Activated CD4-positive, alpha-beta T cell treated with anti-CD3 and anti-CD28 coated beads, Interleukin-2, amount 50 U/mL, for 1 hour (primary cell): ENCODE results near the gene SPOCK1.

Source experiments
- DNase-seq: peaks from one replicate; pipeline ENCODE4 v3.0.0-alpha.2; 2020

SPOCK1 gene

GRCh38 chr5:137290373-137290772, 208.8 kb downstream of the SPOCK1 start:
- DNase-seq = no peak

GRCh38 chr5:137289856-137290255, 209.3 kb downstream of the SPOCK1 start:
- no peak for DNase-seq

GRCh38 chr5:137287569-137287968, 211.6 kb downstream of the SPOCK1 start:
- no peak for DNase-seq

- DNase-seq = no peak
Measured at GRCh38 chr5:137286025-137286610, 213.0 kb downstream of the SPOCK1 start.

GRCh38 chr5:137283801-137284200, 215.3 kb downstream of the SPOCK1 start:
- no peak for DNase-seq

- no peak for DNase-seq
Measured at GRCh38 chr5:137282216-137282615, 216.9 kb downstream of the SPOCK1 start.

GRCh38 chr5:137281201-137281600, 217.9 kb downstream of the SPOCK1 start:
- DNase-seq = no peak

- DNase-seq = no peak
Measured at GRCh38 chr5:137280656-137281055, 218.5 kb downstream of the SPOCK1 start.

GRCh38 chr5:137279521-137280231, 219.4 kb downstream of the SPOCK1 start:
- no peak for DNase-seq

GRCh38 chr5:137278476-137278875, 220.7 kb downstream of the SPOCK1 start:
- DNase-seq = no peak

- no peak for DNase-seq
Measured at GRCh38 chr5:137275083-137275482, 224.0 kb downstream of the SPOCK1 start.

GRCh38 chr5:137273511-137273910, 225.6 kb downstream of the SPOCK1 start:
- no peak for DNase-seq

- no peak for DNase-seq
Measured at GRCh38 chr5:137272831-137273230, 226.3 kb downstream of the SPOCK1 start.

- DNase-seq = no peak
Measured at GRCh38 chr5:137269946-137270345, 229.2 kb downstream of the SPOCK1 start.

GRCh38 chr5:137269274-137269673, 229.9 kb downstream of the SPOCK1 start:
- no peak for DNase-seq

GRCh38 chr5:137268646-137269045, 230.5 kb downstream of the SPOCK1 start:
- DNase-seq = no peak

GRCh38 chr5:137266186-137266585, 232.9 kb downstream of the SPOCK1 start:
- no peak for DNase-seq

GRCh38 chr5:137265457-137265856, 233.7 kb downstream of the SPOCK1 start:
- DNase-seq = no peak

GRCh38 chr5:137264573-137264972, 234.6 kb downstream of the SPOCK1 start:
- no peak for DNase-seq

- DNase-seq = no peak
Measured at GRCh38 chr5:137264041-137264440, 235.1 kb downstream of the SPOCK1 start.

- no peak for DNase-seq
Measured at GRCh38 chr5:137263371-137264005, 235.6 kb downstream of the SPOCK1 start.

GRCh38 chr5:137262818-137263217, 236.3 kb downstream of the SPOCK1 start:
- DNase-seq = no peak

GRCh38 chr5:137260820-137261695, 238.1 kb downstream of the SPOCK1 start:
- no peak for DNase-seq
